Hematopoietic multipotent progenitor cell treated with erythropoietin and hydrocortisone succinate and interleukin-3 and kit ligand, for 4 days (in vitro differentiated cells): ENCODE data around the gene BUD23.
"Not testable (repeated sequence)": the region's sequence is repeated elsewhere in the genome, so short reads cannot be mapped to it uniquely, and the experiment has no call there.

Experiments used
- DNase-seq: peaks from one replicate; pipeline ENCODE4 v3.0.0-alpha.2; 2015

The BUD23 gene

DNA sequence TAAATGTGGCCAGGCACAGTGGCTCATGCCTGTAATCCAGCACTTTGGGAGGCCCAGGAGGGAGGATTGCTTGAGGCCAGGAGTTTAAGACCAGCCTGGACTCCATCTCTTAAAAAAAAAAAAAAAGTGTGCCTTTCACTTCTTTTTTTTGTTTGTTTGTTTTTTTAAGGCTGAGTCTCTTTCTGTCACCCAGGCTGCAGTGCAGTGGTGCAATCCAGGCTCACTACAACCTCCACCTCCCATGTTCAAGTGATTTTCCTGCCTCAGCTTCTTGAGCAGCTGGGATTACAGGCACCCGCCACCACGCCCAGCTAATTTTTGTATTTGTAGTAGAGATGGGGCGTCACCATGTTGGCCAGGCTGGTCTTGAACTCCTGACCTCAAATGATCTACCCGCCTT lies 38.8 kb downstream of the BUD23 start:
- not testable (repeated sequence) for DNase-seq

DNA sequence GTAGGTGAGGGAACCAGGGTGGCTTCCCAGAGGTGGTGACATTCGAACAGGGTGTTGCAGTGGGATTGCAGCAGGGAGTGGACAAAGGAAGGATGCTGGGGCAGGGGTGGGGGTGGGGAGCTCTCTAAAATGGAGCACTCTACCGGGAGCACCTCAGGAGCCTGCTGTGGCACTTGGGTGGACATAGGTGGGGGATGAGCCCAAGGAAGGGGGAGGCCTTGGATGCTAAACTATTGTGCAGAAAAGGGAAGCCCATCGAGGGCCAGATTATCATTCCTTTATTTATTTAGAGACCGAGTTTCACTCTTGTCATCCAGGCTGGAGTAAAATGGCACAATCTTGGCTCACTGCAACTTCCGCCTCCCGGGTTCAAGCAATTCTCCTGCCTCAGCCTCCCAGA lies 39.4 kb downstream of the BUD23 start:
- DNase-seq: no peak

DNA sequence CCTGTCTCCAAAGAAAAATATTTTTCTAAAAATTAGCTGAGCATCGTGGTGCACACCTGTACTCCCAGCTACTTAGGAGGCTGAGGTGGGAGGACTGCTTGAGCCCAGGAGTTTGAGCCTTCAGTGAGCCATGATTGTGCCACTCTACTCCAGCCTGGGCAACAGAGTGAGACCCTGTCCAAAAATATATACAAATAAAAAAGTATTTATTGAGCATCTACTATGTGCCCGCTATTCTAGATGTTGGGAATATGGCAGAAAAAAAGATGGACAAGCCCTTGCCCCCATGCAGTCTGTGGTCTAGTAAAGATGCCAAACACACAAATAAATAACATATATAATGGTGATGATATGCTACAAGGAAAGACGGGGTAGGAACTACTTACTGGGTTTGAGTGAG lies 40.4 kb downstream of the BUD23 start:
- no peak for DNase-seq

DNA sequence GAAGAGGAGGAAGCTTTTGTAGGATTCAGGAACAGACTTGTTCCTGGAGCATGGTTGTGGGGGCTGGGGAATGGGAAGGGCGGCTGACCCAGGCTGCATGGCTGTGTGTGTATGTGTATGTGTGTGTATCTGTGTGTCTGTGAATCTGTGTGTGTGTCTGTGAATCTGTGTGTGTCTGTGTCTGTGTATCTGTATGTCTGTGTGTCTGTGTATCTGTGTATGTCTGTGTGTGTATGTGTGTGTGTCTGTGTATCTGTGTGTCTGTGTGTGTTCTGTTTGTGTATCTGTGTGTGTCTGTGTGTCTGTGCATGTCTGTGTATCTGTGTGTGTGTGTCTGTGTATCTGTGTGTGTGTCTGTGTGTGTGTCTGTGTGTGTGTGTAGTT lies 42.7 kb downstream of the BUD23 start:
- no peak for DNase-seq

DNA sequence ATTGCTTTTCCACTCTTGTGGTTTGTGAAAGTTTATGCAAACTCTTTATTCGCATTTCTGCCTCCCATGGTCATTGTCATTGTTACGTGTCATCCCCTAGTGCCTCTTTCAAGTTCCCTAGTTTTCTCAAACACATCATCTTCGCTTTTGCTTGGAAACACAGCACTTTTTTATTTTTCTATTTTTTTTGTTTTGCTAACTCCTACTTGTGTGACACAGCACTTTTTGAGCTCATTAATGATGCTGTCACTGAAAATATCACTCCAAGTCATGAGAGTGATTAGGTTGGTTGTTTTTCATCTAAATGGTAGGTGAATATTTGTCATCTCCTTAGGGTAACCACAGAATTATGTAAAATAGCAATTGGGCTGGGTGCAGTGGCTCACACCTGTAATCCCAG lies 44.6 kb downstream of the BUD23 start:
- DNase-seq: no peak

DNA sequence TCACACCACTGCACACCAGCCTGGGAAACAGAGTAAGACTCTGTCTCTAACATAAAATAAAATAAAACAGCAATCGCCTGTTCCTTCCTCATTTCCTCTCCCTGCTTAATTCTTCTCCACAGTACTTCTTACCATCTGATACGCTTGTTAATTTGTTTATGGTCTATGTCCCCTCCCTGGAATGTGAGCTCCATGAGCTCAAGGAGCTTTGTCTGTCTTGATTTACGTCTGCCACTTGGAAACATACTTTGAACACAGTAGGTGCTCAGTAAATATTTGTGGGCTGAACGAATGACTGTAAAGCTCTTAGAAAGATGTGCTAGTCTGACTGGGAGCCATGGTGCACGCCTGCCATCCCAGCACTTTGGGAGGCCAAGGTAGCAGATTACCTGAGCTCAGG lies 45.2 kb downstream of the BUD23 start:
- DNase-seq: no peak

DNA sequence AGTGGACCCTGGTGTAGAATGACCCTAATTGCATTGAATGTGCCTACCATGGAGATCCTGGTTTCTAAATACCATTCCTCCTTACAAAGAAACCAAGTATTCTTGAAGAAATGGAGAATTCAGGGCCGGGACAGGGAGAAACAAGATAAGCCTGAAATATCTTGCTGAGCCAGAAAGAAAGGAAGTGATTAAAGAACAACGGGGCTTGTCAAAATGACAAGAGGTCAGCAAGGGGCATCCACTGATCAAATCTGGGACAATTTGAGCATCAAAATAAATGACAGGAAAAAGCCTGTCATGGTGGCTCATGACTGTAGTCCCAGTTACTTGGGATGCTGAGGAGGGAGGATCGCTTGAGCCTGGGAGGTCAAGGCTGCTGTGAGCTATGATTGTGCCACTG lies 47.1 kb downstream of the BUD23 start:
- no peak for DNase-seq

DNA sequence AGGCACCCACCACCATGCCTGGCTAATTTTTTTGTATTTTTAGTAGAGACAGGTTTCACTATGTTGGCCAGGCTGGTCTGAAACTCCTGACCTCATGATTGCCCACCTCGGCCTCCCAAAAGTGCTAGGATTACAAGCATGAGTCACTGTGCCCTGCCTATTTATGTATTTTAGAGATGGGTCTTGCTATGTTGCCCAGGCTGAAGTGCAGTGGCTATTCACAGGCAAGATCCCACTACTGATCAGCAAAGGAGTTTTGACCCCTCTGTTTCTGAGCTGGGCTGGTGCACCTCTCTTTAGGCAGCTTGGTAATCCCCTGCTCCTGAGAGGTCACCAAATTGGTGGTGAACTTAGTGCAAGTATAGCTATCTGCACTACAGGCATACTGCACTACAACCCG lies 49.0 kb downstream of the BUD23 start:
- DNase-seq: no peak

DNA sequence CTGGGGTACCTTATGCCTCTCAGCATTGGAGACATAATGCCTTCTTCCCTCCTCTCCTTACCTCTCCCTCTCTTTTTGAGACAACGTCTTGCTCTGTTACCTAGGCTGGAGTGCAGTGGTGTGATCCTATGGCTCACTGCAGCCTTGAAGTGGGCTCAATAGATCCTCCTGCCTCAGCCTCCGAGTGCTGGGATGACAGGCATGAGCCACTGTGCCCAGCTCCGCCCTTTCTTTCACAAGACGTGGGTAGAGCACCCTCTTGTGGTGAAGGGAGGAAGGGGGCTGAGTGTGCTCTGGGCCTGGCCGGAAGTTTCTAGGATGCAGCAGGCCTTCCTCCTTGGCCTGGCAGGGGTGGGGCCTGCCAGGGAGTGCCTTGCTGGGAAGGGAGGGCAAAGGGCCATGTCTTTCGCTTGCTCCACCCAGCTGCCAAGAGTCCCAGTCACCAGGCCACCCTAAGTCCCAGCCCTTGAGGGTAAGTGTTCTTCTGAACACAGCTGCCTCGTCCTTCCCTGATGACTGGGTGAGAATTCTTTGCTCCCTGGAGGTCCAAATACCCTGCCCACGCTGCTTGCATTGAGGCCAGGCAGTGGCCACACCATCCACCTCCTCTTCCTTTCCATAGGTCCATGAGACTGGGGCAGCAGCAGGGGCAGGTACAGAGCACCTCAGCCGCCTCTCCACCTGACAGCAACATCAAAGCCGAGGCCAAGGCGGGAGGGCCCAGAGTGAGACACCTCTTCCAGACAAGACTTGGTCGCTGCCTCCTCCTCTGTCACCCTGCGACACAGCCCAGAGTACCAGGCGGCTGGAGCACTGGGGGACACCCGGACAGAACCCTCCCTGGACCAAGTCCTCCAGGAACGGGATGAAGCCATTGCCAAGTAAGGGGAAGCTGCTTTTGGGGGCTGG lies 51.5 kb downstream of the BUD23 start:
- peak; percentile 96 for DNase-seq

DNA sequence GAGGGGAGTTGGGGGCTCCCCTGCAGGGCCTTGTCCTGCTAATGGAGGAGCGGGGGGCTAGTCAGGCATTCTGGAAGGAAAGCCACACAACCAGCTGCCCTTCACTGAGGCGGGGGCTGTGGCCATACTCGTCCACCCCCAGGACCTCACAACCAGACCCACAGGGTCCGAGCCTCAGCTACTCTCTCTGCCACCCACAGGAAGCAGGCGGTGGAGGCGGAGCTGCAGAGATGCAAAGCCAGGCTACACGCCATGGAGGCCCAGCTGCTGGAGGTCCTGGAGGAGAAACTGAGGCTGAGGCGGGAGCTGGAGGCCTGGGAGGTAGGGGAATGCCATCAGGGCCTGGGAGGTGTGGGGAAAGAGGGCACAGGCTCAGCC lies 52.1 kb downstream of the BUD23 start:
- DNase-seq: no peak

DNA sequence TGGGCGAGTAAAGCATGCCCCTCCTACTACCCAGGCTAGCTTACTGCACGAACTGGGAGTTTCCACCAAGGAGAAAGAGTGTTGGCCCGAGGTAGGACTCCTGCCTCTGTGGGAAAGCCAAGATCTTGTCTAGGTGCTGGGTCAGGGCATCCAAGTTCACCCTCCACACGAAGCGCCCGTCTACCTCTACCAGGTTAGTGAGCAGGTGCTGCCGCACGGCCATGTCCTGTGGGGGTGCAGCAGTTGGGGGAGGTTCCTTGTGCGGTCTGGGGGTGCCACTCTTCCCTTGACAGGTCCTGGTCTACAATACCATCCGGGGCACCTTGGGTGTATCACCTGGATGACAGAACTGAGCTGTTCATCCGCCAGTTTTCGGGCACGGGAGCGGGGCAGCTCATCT lies 53.5 kb downstream of the BUD23 start:
- no peak for DNase-seq

DNA sequence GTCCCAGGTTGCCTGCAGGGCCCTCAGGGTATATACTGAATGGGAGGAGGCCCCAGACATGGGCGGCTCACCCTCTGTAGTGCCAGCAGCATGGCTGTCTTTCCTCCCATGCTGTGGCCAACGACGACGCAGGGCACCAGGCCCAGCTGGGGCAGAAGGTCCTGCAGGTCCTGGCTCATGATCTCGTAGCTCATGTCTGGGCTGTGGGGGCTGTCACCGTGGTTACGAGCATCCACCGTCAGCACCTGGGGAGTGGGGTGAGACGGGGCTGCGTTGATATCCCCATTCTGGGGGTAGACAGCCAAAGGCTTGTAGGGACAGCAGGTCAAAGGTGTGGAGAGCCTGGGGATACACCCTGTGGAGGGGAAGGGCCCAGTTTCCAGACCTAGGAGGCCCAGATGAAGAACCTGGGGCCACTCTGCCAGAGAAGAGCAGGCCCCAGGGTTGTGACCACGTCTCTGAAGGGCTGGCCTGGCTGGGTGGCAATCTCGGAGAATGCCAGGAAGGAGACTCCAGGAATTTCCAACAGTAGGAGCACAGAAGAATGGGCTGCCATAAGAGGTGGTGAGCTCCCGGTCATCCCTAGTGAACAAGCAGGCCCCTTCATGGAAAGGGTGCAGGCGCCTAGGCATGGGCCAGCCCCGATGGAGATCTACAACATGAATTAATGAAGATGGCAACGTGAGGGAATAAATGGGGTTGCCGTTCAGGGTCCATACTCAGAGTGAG lies 54.3 kb downstream of the BUD23 start:
- DNase-seq: no peak

DNA sequence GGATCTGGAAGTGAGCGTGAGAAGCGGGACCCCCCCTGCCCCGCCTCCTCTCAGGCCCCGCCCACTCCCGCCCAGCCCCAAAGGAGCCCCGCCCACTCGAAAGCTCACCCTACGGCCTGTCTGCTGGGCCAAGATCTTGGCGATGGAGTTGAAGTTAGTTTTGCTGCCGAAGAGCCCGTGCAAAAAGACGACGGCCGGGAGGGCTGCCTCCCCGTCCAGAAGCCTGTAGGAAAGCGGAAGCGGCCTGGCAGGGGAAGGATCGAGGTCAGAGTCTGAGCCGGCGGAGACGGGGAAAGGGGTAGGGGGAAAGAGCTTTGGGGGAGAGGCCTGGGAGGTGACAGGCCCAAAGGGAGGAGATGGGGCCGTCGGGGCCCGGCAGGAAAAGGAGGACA lies 54.8 kb downstream of the BUD23 start:
- peak; percentile 82 for DNase-seq

DNA sequence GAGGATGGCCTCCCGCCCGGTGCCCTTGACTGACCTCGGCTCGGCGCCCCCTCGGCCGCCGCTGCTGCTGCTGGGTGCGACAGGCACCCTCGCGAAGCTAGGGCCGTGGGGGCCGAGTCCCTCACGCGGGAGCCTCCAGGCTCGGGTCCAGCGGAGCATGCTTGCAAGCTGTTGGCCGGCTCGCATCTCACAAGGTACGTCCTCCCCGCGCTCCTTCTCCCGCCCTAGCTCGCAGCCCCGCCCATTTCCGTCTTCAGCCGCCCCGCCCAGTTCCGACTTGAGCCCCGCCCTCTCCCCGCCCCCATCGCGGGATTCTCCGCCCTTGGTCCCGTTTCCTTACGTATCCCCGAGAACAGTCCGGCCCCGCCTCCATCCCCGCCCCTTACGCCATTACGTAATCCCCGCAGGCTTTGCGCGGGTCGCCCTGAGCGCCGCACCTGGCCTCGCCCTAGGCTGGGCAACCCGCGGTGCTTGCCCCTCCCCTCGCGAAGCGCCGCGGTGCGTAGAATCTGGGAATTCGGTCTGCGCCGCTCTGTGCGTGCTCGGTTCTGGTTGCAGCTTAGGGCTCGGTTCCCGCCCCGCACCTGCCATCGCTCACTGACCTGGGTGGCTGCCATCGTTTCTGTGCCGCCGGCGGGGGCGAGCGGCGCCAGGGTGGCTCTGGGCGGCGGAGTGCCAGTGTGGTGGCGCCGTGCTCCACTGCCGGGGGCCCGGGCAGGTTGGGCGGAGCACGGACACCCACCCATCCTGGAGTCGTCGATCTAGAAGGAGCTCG lies 55.4 kb downstream of the BUD23 start, which contains the start of gene ABHD11:
Gene ABHD11, minus strand, starts transcription at position 191 of the 775 bp plus-strand sequence. Its CDS starts 32 bp downstream, at position 159.
- DNase-seq: peak; percentile 96

DNA sequence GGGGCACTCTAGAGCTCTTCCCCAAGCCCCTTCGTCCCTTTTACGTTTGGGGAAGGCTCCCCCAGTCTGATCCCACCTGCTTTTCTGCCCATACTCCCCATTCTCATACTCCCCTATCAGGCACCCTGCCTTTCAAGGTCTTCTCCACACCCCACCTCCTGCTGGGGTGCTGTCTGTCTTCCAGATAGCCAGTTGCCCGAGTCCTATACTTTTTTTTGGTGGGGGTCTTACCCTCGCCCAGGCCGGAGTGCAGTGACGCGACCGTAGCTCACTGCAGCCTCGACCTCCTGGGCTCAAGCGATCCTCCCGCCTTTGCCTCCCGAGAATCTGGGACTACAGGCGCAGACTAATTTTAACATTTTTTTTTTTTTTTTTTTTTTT lies 56.0 kb downstream of the BUD23 start:
- DNase-seq: no peak

DNA sequence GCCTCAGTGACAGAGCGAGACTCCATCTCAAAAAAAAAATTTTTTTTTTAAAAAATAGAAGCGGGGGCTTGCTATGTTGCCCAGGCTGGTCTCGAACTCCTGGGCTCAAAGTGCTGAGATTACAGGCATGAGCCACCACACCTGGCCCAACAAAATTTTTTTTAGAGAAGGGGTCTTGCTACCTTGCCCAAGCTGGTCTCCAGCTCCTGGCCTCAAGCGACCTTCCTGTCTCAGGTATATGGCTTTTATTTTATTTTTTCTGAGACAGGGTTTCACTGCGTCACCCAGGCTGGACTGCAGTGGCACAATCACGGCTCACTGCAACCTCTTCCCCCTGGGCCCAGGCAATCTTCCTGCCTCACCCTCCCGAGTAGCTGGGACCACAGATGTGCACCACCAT lies 56.8 kb downstream of the BUD23 start:
- no peak for DNase-seq

DNA sequence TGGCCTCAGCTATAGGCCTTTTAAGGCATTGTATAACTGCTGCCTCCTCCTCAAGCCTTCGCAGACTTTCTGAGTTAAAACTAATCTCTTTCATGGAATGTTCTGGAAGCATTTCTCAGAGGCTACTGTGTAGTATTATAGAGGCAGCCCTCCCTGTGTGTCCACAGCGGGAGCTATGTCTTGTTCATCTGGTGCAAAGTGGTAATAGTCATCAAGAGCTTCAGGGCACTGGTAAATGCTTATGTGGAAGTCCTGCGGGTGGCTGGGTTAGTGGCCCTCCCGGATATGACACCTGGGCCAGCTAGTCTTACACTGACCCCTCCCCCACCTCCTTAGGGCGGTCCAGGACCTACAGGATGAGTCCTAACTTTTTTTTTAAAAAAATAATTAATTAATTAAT lies 57.4 kb downstream of the BUD23 start:
- DNase-seq: no peak

DNA sequence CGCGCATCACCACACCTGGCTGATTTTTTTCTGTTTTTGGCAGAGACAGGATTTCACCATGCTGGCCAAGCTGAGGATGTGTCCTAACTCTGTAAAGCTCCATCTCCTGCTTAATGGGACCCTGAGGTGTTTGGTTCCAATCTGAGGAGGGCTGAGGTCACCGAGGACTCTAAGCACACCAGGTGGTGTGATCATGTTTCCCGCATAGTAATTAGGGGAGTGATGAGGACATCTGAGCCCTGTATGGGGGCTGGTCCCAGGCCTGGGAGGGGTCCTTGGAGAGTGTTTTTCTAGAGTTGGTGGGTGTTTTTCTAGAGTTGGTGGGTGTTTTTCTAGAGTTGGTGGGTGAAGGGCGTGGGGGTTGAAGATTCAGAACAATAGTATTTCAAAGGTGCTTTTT lies 58.2 kb downstream of the BUD23 start:
- no peak for DNase-seq

DNA sequence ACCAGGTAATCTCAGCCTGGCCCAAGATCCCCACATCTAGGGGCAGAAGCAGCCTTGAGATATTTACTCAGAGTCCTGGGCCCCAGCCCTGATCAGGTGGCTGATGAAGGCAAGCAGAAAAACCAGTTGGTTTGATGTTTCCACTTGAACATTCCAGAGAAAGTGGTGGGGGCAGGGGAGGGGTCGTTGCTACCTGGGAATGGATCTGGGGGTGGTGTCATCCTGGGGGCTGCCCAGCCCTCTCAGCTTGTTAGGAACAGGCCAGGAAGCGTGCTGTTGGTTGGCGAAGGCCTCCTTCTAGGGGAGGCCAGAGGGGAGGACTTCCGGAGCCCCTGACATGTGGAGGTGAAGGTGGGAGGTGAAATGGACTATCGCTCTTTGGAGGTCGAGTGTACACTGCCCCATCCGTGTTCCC lies 58.9 kb downstream of the BUD23 start:
- no peak for DNase-seq

DNA sequence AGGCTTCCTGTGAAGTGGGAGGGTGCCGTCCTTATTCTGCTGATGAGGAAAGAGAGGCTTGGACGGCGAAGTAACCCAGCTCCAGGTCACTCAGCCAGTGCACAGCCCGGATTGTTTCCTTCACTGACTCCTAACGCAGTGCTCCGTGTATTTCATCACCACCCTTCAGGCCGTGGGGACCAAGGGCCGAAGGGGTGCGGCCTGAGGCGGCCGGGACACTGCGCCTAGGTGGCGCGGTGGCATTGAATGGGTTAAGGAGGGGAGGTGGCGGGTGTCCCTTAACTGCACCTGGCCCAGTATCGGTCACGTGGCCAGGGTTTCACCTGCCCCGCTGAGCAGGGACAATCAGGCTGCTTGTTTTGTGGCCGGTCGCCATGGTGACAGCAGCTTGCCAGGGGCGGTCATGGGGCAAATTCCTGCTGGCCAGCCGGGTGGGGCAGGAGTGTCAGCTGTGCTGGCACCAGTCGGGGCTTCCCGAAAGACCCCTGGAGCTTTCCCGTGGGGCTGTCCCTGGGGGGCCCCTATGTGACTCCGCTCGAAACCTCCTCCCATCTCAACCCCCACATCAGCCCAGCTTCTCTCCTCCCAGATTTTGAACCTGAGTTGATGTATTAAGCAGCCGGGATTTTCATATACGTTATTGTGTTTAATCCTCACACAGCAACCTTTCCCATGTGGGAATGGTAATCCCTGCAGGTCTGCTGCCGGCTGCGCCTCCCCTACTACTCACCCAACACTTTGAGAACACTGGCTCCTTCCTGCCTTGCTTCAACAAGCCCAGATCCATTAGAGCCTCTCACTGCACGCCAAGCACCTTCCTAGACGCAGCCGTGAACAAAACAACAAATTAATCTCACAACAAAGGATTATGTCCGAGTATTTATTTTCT lies 59.6 kb downstream of the BUD23 start:
- no peak for DNase-seq

DNA sequence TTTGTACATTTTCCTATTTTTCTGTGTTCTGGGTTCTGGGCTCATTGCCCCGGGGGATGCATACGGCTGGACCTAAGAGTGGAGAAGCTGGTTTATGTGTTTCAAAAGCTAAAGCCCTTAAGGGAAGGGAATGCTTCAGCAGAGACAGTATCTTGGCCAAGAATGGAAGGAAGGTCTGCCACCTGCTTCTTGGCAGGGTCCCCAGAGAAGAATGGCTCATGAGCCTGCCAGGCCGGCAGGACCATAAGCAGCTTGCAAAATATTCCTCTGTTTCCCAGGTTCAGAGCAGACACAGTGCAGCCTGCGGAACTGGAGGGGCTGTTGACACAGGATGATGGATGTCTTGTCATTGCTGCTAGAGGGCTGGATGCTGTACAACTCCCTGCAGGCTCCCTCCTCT lies 63.0 kb downstream of the BUD23 start:
- DNase-seq: no peak
